HG03558 (cell line): ENCODE results near the gene TEX53.

Experiments
- ATAC-seq: cut with Tn5 transposase; IDR thresholded peaks from one replicate; pipeline ENCODE4 v1.9.1; 2021; ENCODE audit warnings: moderate number of reproducible peaks; ENCODE audit not compliant: unreplicated experiment; ENCODE audit errors: extremely low read depth

The TEX53 gene

DNA sequence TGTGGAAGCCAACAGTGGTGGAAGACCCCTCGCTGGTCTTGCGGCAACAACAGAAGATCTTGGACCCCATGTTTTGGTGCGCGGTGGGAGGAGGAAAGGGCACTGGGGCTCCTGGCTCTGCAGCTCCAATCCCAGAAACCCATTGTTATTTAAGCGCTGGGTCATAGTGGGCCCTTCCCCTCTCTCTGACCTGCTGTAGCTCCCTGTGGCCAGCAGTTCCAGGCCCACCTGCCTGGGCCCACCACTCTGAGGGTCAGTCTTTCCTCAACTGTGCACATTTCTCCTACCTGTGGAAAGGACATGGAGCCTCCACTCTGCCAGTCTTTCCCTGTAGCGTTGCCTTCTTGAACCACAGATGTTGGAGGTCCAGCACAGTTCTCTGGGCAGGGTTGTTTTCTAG lies at the start of gene TEX53:
Gene TEX53 (minus strand): TSS at position 101 of the 400 bp plus-strand sequence. CDS start 31 bp downstream, at position 70.
- no peak for ATAC-seq

DNA sequence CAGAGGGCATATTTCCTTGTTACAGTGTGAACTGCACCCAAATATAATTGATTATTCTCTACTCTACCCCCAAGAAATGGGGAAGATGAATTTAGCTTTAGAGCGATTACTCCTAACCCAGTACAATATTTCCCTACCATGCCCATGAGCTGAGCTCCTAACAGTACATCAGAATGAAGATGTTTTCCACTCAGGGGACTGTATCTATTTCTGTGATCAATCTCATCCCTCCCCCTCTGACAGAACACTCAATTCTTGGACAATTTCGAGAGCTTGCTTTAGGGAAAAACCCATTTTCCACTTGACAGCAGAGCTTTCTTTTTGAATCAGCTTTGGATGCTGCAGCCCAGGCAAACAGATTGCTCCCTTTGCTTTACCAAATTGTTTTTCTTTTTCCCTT lies 49.1 kb upstream of the TEX53 start:
- no peak for ATAC-seq

GRCh38 chr9:114701988-114702387 lies 44.4 kb upstream of the TEX53 start:
- ATAC-seq = no peak

DNA sequence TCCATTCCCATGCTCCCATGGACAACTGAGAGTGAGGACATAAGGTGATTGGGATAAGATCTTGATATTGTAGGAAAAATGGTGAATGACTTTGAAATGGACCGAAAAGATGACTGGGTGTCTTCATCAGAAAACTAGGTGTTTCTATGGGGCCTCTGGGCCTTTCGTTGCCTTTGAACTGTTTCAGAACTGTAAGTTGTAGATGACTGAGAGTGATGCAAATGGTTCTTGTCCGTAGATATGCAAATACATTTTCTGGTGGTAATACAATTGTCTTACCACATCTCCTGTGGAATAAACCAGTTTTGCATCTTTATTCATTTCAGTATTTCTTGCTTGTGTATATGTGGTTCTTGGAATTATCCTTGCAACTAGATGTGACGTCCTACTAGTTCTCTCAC lies 40.3 kb upstream of the TEX53 start:
- ATAC-seq = no peak

DNA sequence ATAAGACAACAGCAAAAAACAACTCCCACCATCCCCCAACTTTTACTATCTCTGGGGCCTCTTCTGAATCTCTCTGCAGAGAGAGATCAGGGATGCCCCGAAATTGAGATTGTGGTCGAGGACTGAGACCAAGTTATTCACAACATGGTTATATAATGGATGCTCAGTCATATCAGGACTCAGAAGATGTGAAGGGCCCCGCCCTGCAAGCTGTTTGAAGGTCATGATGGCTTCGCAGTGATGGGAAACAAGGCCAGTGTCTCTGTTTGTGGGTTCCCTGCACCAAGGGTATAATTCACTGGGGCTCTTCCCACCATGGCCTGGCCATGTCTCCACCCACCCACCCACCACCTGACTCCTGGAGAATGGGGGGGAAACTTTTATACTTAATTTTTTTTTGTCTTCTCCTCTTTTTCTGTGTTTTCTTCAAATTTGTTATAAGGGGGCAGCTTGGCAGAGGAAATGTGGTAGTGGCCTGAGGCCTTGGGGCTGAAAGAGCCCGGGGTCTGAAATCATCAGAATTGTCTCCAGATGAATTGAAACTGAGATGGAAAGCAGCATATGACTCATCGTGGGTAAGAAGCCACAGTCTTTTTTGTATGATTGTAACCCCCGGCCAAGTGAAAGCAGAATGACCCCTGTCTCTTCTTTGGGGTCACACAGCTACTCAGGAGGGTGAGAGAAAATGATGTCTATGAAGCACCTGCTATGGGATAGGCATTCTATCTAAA lies 39.4 kb upstream of the TEX53 start:
- peak; percentile 50 for ATAC-seq

GRCh38 chr9:114695948-114696347 lies 38.3 kb upstream of the TEX53 start:
- no peak for ATAC-seq

GRCh38 chr9:114694719-114695269 lies 37.2 kb upstream of the TEX53 start:
- ATAC-seq = no peak

DNA sequence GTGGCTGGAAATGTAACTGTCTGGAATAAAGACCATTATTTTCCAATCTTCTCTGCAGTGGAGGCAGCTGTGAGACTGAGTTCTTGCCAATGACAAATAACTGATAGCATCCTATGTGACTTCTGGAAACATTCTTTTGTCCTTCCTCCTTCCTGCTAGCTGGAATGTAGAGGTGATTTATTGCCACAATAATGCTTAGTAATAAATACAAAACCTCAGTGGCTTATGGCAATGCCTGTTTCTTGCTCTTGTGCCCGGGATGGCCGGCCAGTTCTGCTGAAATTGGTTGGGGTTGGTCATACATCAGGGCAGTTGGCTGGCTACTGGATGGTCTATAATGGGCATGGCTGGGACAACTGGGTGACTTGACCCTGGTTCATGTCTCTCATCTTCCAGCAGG lies 36.5 kb upstream of the TEX53 start:
- no peak for ATAC-seq

- no peak for ATAC-seq
Observed at GRCh38 chr9:114693248-114693855, 35.7 kb upstream of the TEX53 start.

DNA sequence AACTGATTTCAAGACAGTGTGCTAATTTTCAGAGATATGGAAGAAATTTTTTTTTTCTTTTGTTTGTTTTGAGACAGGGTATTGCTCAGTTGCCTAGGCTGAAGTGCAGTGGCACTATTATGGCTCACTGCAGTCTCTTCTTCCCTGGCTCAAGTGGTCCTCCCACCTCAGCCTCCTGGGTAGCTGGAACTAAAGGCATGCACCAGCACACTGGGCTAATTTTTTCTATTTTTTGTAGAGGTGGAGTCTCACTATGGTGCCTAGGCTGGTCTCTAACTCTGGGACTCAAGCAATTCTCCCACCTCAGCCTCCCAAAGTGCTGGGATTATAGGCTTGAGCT lies 34.3 kb upstream of the TEX53 start:
- no peak for ATAC-seq

GRCh38 chr9:114691046-114691955 lies 33.7 kb upstream of the TEX53 start:
- peak; percentile 67 for ATAC-seq

DNA sequence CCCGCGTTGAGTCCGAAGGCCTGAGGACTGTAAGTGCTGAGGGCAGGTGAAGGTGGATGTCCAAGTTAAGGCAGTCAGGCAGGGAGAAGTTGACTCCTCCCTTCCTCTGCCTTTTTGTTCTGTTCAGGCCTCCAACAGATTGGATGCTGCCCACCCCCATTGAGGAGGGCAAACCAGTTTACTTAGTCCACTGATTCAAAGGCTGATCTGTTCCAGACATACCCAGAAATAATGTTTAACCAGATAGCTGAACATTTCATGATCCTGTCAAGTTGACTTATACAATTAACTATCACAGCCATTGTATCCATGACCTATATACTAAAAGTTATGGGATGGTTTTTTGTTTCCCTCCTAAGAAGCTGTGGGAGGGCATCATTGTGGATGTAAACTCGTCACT lies 32.7 kb upstream of the TEX53 start:
- no peak for ATAC-seq

GRCh38 chr9:114689813-114690212 lies 32.2 kb upstream of the TEX53 start:
- ATAC-seq = no peak

DNA sequence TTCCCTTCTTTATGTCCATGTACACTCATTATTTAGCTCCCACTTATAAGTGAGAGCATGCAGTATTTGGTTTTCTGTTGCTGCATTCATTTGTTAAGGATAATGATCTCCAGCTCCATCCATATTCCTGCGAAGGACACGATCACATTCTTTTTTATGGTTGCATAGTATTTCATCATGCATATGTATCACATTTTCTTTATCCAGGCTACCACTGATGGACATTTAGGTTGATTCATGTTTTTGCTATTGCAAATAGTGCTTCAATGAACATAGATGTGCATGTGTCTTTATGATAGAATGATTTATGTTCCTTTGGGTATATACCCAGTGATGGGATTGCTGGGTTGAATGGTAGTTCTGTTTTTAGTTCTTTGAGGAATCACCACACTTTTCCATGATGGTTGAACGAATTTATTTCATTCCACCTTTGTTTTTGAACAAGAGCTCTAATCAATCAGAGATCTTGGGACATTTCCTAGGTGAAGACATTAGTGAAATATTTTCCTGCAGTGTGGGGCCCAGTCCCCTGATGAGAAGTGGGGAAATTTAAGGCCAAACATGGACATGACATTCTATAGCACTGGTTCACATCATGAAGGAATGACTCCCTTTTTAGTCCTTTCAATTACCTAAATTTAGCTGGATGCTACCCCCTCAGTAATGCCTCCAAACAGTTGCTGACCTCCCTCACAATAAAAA lies 31.5 kb upstream of the TEX53 start:
- no peak for ATAC-seq

- no peak for ATAC-seq
Observed at GRCh38 chr9:114688379-114688778, 30.8 kb upstream of the TEX53 start.

DNA sequence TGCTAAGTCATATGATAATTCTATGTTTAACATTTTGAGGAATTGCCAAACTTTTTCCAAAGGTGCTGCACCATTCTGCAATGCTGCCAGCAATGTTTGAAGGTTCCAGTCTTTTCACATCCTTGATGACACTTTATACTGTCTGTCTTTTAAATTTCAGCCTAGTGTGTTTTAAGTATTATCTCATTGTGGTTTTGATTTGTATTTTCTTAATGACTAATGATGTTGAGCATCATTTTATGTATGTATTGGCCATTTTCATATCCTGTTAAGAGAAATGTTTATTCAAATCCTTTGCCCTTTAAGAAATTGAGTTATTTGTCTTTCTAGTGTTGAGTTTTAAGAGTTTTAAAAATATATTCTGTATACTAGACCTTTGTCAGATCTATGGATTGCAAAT lies 29.4 kb upstream of the TEX53 start:
- ATAC-seq = no peak

- ATAC-seq = no peak
Observed at GRCh38 chr9:114685951-114686350, 28.3 kb upstream of the TEX53 start.

GRCh38 chr9:114684036-114684435 lies 26.4 kb upstream of the TEX53 start:
- no peak for ATAC-seq

GRCh38 chr9:114682846-114683245 lies 25.2 kb upstream of the TEX53 start:
- ATAC-seq = no peak

DNA sequence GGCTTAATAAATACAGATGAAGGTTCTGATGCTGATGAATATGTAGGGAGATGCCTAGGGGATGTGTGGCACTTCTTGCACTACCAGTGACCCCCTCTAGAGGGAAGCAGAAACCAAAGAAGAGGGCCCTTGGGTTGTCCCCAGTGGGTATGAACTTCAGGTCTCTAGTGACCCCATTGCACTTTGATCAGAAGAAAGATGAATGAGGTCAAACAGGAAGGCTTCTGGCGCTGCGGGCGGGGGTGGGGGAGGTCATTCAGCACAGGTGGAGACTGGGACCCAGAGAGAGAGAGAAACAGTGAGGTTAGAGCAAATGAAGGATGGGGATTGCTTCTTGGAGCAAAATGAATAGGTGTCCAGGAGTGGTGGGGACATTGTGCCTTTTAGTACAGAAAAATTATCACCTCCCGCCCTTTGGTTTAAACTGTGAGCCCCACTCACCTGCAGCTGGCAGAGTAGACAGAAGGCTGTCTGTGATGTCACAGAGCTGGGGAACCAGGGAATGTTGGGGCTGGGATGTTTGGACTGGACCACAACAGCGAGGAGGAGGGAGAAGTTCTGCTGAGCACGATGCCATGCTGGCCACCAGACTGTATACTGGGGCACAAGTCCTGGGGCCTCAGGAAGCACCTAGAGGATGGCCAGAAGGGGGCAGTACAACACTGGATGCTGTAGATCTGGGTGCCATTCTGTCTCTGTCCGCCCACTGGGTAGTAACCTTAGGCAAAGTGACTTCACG lies 24.2 kb upstream of the TEX53 start, which contains the start of gene TEX48:
Gene TEX48 (minus strand): TSS at position 599 of the 739 bp plus-strand sequence. CDS start 10,469 bp downstream, outside the sequence.
- ATAC-seq = no peak
